ENCODE measurements around the gene ABTB1.

DNA sequence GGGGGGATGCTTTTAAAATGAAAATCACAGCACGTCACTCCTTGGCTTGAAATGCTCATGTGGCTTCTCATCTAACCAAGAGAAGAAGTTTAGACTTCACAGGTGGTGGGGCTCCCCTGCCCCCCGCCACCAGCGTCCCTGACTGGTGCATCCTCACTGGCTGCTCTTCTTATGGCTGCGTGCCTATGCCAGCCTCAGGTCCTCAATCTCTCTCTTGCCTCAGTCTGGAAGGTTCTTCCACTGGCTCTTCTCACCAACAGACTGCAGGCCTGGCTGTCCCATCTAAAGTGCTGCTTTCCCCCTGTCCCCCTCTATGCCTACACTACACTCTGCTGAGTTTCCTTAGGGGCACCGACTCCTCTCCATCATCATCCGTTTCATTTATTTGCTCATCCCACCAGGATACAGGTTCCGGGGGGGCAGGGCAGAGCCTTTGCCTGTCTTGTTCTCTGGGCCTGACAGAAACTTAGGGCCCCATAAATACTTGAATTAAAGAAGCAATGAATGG is 20.6 kb downstream of the ABTB1 start:
- TF ChIP-seq MYNN (IDR thresholded peaks at IDR 0.05) (no peak), MYNN (CRISPR knock-in tag; IDR thresholded peaks at IDR 0.05) (no peak), EZH2 (IDR thresholded peaks at IDR 0.05; ENCODE audit: borderline replicate concordance, low read depth, low read length) (no peak), CSDE1 (IDR thresholded peaks at IDR 0.05) (no peak), SPI1 (IDR thresholded peaks at IDR 0.05; ENCODE audit: borderline replicate concordance, low read depth, low read length) (no peak), SIN3A (IDR thresholded peaks at IDR 0.05; ENCODE audit: borderline replicate concordance in 2 of 2, control insufficient read depth in 1 of 2, low read depth in 2 of 2, low read length in 2 of 2) (no peak), MAFK (IDR thresholded peaks at IDR 0.05; ENCODE audit: low read length) (no peak), CHD2 (IDR thresholded peaks at IDR 0.05; ENCODE audit: low read depth, low read length) (no peak)
- TF ChIP-seq, protein P1, sequence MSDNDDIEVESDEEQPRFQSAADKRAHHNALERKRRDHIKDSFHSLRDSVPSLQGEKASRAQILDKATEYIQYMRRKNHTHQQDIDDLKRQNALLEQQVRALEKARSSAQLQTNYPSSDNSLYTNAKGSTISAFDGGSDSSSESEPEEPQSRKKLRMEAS (CRISPR knock-in tag; IDR thresholded peaks at IDR 0.05), result no peak
- TF ChIP-seq, protein P2, sequence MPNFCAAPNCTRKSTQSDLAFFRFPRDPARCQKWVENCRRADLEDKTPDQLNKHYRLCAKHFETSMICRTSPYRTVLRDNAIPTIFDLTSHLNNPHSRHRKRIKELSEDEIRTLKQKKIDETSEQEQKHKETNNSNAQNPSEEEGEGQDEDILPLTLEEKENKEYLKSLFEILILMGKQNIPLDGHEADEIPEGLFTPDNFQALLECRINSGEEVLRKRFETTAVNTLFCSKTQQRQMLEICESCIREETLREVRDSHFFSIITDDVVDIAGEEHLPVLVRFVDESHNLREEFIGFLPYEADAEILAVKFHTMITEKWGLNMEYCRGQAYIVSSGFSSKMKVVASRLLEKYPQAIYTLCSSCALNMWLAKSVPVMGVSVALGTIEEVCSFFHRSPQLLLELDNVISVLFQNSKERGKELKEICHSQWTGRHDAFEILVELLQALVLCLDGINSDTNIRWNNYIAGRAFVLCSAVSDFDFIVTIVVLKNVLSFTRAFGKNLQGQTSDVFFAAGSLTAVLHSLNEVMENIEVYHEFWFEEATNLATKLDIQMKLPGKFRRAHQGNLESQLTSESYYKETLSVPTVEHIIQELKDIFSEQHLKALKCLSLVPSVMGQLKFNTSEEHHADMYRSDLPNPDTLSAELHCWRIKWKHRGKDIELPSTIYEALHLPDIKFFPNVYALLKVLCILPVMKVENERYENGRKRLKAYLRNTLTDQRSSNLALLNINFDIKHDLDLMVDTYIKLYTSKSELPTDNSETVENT (CRISPR knock-in tag; IDR thresholded peaks at IDR 0.05), result no peak
- TF ChIP-seq, protein P3, sequence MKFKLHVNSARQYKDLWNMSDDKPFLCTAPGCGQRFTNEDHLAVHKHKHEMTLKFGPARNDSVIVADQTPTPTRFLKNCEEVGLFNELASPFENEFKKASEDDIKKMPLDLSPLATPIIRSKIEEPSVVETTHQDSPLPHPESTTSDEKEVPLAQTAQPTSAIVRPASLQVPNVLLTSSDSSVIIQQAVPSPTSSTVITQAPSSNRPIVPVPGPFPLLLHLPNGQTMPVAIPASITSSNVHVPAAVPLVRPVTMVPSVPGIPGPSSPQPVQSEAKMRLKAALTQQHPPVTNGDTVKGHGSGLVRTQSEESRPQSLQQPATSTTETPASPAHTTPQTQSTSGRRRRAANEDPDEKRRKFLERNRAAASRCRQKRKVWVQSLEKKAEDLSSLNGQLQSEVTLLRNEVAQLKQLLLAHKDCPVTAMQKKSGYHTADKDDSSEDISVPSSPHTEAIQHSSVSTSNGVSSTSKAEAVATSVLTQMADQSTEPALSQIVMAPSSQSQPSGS (CRISPR knock-in tag; IDR thresholded peaks at IDR 0.05), result no peak
- TF ChIP-seq, protein P4, sequence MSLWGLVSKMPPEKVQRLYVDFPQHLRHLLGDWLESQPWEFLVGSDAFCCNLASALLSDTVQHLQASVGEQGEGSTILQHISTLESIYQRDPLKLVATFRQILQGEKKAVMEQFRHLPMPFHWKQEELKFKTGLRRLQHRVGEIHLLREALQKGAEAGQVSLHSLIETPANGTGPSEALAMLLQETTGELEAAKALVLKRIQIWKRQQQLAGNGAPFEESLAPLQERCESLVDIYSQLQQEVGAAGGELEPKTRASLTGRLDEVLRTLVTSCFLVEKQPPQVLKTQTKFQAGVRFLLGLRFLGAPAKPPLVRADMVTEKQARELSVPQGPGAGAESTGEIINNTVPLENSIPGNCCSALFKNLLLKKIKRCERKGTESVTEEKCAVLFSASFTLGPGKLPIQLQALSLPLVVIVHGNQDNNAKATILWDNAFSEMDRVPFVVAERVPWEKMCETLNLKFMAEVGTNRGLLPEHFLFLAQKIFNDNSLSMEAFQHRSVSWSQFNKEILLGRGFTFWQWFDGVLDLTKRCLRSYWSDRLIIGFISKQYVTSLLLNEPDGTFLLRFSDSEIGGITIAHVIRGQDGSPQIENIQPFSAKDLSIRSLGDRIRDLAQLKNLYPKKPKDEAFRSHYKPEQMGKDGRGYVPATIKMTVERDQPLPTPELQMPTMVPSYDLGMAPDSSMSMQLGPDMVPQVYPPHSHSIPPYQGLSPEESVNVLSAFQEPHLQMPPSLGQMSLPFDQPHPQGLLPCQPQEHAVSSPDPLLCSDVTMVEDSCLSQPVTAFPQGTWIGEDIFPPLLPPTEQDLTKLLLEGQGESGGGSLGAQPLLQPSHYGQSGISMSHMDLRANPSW (CRISPR knock-in tag; IDR thresholded peaks at IDR 0.05), result no peak
- TF ChIP-seq, protein P5, sequence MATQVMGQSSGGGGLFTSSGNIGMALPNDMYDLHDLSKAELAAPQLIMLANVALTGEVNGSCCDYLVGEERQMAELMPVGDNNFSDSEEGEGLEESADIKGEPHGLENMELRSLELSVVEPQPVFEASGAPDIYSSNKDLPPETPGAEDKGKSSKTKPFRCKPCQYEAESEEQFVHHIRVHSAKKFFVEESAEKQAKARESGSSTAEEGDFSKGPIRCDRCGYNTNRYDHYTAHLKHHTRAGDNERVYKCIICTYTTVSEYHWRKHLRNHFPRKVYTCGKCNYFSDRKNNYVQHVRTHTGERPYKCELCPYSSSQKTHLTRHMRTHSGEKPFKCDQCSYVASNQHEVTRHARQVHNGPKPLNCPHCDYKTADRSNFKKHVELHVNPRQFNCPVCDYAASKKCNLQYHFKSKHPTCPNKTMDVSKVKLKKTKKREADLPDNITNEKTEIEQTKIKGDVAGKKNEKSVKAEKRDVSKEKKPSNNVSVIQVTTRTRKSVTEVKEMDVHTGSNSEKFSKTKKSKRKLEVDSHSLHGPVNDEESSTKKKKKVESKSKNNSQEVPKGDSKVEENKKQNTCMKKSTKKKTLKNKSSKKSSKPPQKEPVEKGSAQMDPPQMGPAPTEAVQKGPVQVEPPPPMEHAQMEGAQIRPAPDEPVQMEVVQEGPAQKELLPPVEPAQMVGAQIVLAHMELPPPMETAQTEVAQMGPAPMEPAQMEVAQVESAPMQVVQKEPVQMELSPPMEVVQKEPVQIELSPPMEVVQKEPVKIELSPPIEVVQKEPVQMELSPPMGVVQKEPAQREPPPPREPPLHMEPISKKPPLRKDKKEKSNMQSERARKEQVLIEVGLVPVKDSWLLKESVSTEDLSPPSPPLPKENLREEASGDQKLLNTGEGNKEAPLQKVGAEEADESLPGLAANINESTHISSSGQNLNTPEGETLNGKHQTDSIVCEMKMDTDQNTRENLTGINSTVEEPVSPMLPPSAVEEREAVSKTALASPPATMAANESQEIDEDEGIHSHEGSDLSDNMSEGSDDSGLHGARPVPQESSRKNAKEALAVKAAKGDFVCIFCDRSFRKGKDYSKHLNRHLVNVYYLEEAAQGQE (IDR thresholded peaks at IDR 0.05; ENCODE audit: borderline replicate concordance), result no peak
- TF ChIP-seq, protein P5 (CRISPR knock-in tag; IDR thresholded peaks at IDR 0.05; ENCODE audit: low read depth), result no peak
- TF ChIP-seq, protein P6, sequence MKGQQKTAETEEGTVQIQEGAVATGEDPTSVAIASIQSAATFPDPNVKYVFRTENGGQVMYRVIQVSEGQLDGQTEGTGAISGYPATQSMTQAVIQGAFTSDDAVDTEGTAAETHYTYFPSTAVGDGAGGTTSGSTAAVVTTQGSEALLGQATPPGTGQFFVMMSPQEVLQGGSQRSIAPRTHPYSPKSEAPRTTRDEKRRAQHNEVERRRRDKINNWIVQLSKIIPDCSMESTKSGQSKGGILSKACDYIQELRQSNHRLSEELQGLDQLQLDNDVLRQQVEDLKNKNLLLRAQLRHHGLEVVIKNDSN (CRISPR knock-in tag; IDR thresholded peaks at IDR 0.05), result no peak

Measured in K562 (cell line).